MM.1S (cell line): ENCODE results near the gene SLC35E2B.

ENCODE experiments used
- DNase-seq: peaks from one replicate; pipeline ENCODE4 v3.0.0-alpha.2; 2015
- H2AFZ ChIP-seq: fragments of 300-600 bp; sonication (generic); 2 replicates; pipeline ENCODE4 v1.6.0; 2016; ENCODE audit warnings: antibody characterized with exemption, low read length
- H3F3A ChIP-seq: fragments of 300-600 bp; sonication (generic); 2 replicates; pipeline ENCODE4 v1.6.1; 2016; ENCODE audit warnings: mild to moderate bottlenecking, antibody characterized with exemption, low read length, moderate library complexity, mixed read lengths; ENCODE audit not compliant: insufficient read depth
- H3K27ac ChIP-seq: fragments of 300-600 bp; sonication (generic); 2 replicates; pipeline ENCODE4 v1.5.1; 2016; ENCODE audit warnings: mild to moderate bottlenecking, low read length
- H3K27me3 ChIP-seq: fragments of 300-600 bp; sonication (generic); replicated peaks from 2 replicates; pipeline ENCODE4 v1.6.0; 2016; ENCODE audit warnings: low read length; ENCODE audit not compliant: insufficient read depth
- H3K36me3 ChIP-seq: fragments of 300-600 bp; sonication (generic); replicated peaks from 2 replicates; pipeline ENCODE4 v1.6.1; 2016; ENCODE audit warnings: mild to moderate bottlenecking, low read length, mixed read lengths; ENCODE audit not compliant: insufficient read depth
- H3K4me1 ChIP-seq: fragments of 300-600 bp; sonication (generic); 2 replicates; pipeline ENCODE4 v1.6.1; 2016; ENCODE audit warnings: low read length, mixed read lengths
- H3K4me2 ChIP-seq: fragments of 300-600 bp; sonication (generic); 2 replicates; pipeline ENCODE4 v1.6.0; 2016; ENCODE audit warnings: low read depth, low read length
- H3K4me3 ChIP-seq: fragments of 300-600 bp; sonication (generic); 2 replicates; pipeline ENCODE4 v1.5.1; 2016; ENCODE audit warnings: low read length, mixed read lengths
- H3K79me2 ChIP-seq: fragments of 300-600 bp; sonication (generic); 2 replicates; pipeline ENCODE4 v1.6.1; 2016; ENCODE audit warnings: mixed run types, low read length, mixed read lengths
- H3K9ac ChIP-seq: fragments of 300-600 bp; sonication (generic); 2 replicates; pipeline ENCODE4 v1.6.1; 2016; ENCODE audit warnings: low read length, mixed read lengths
- H3K9me2 ChIP-seq: fragments of 300-600 bp; sonication (generic); replicated peaks from 2 replicates; pipeline ENCODE4 v1.6.1; 2016; ENCODE audit warnings: mild to moderate bottlenecking, low read length, mixed read lengths; ENCODE audit not compliant: insufficient read depth
- H3K9me3 ChIP-seq: fragments of 300-600 bp; sonication (generic); replicated peaks from 2 replicates; pipeline ENCODE4 v1.6.1; 2016; ENCODE audit warnings: mild to moderate bottlenecking, low read length, mixed read lengths; ENCODE audit not compliant: insufficient read depth
- H4K20me1 ChIP-seq: fragments of 300-600 bp; sonication (generic); 2 replicates; pipeline ENCODE4 v1.6.1; 2016; ENCODE audit warnings: mild to moderate bottlenecking, low read length, moderate library complexity, mixed read lengths; ENCODE audit not compliant: insufficient read depth
- EZH2 ChIP-seq: fragments of 300-600 bp; sonication (generic); optimal IDR thresholded peaks from 2 replicates; pipeline ENCODE3; 2017; ENCODE audit warnings: low read depth, mild to moderate bottlenecking, antibody characterized with exemption, low read length, mixed read lengths
- EZH2phosphoT487 ChIP-seq: fragments of 300-600 bp; sonication (generic); IDR thresholded peaks from 2 replicates; pipeline ENCODE4 v1.6.1; 2018; ENCODE audit warnings: antibody characterized with exemption, low read length
- TF ChIP-seq, protein P1 (sequence below): fragments of 300-600 bp; sonication (generic); IDR thresholded peaks from 2 replicates; pipeline ENCODE4 v1.5.1; 2016; ENCODE audit warnings: antibody characterized with exemption, low read length, mixed read lengths

Gene SLC35E2B

GRCh38 chr1:1631782-1632420, 60.7 kb downstream of the SLC35E2B start, which contains the start of gene MMP23B:
TSS of gene MMP23B (plus strand) at chr1:1632173. CDS start at chr1:1632219, 46 bp downstream.
- H4K20me1 ChIP-seq, result no peaks in the 10 kb centered on the region
- no peaks in the 10 kb centered on the region for H3K9me3 ChIP-seq
- no peak within 1 kb of the TSS for H3K9ac ChIP-seq
- TF ChIP-seq EZH2 (no peak), EZH2phosphoT487 (no peak)
- TF ChIP-seq, protein P1, sequence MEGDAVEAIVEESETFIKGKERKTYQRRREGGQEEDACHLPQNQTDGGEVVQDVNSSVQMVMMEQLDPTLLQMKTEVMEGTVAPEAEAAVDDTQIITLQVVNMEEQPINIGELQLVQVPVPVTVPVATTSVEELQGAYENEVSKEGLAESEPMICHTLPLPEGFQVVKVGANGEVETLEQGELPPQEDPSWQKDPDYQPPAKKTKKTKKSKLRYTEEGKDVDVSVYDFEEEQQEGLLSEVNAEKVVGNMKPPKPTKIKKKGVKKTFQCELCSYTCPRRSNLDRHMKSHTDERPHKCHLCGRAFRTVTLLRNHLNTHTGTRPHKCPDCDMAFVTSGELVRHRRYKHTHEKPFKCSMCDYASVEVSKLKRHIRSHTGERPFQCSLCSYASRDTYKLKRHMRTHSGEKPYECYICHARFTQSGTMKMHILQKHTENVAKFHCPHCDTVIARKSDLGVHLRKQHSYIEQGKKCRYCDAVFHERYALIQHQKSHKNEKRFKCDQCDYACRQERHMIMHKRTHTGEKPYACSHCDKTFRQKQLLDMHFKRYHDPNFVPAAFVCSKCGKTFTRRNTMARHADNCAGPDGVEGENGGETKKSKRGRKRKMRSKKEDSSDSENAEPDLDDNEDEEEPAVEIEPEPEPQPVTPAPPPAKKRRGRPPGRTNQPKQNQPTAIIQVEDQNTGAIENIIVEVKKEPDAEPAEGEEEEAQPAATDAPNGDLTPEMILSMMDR, result no peak
- H3K4me2 ChIP-seq, result no peak within 1 kb of the TSS
- H3K27ac ChIP-seq, result no peak within 1 kb of the TSS
- H3K79me2 ChIP-seq, result no peaks in the 10 kb centered on the region
- H3K9me2 ChIP-seq, result no peaks in the 10 kb centered on the region
- peaks cover 13% of the 10 kb centered on the region for H3K27me3 ChIP-seq
- no peak for DNase-seq
- peaks cover 4% of the 10 kb centered on the region; the same call in 1 of the 2 replicates for H3K4me1 ChIP-seq
- H3K4me3 ChIP-seq, result no peak within 1 kb of the TSS
- H2AFZ ChIP-seq, result no peak within 1 kb of the TSS
- H3K36me3 ChIP-seq, result no peaks in the 10 kb centered on the region
- H3F3A ChIP-seq, result no peaks in the 10 kb centered on the region

- Histone ChIP-seq H3K36me3 (no peaks in the 10 kb centered on the region), H2AFZ (0 out of 2 replicates have a peak overlapping the region, but pooled peaks have one; percentile 77), H3K4me2 (peak overlapping the region; percentile 81), H3K9ac (peak overlapping the region; percentile 42; the same call in 1 of the 2 replicates), H3K27ac (no peak overlapping the region), H3F3A (no peaks in the 10 kb centered on the region), H3K4me1 (peaks cover 4% of the 10 kb centered on the region; the same call in 1 of the 2 replicates), H4K20me1 (no peaks in the 10 kb centered on the region), H3K9me3 (no peaks in the 10 kb centered on the region), H3K79me2 (no peaks in the 10 kb centered on the region), H3K9me2 (no peaks in the 10 kb centered on the region), H3K4me3 (peak overlapping the region; percentile 44; the same call in 1 of the 2 replicates), H3K27me3 (peaks cover 13% of the 10 kb centered on the region)
- no peak for DNase-seq
- TF ChIP-seq, protein P1, result no peak
- TF ChIP-seq EZH2, result no peak
- TF ChIP-seq EZH2phosphoT487, result no peak
These were observed 61.4 kb downstream of the SLC35E2B start for GRCh38 chr1:1630965-1631781.

GRCh38 chr1:1630191-1630964, 62.2 kb downstream of the SLC35E2B start:
- no peaks in the 10 kb centered on the region for H3K36me3 ChIP-seq
- peak overlapping the region; percentile 44 for H3K4me3 ChIP-seq
- H3K9me3 ChIP-seq, result no peaks in the 10 kb centered on the region
- no peaks in the 10 kb centered on the region for H3F3A ChIP-seq
- H3K79me2 ChIP-seq, result no peaks in the 10 kb centered on the region
- peak overlapping the region; percentile 42; the same call in 1 of the 2 replicates for H3K9ac ChIP-seq
- DNase-seq, result peak; percentile 93
- H3K27me3 ChIP-seq, result peaks cover 13% of the 10 kb centered on the region
- no peaks in the 10 kb centered on the region for H3K9me2 ChIP-seq
- no peak overlapping the region for H3K27ac ChIP-seq
- peak overlapping the region; percentile 77 for H2AFZ ChIP-seq
- peaks cover 4% of the 10 kb centered on the region; the same call in 1 of the 2 replicates for H3K4me1 ChIP-seq
- no peaks in the 10 kb centered on the region for H4K20me1 ChIP-seq
- peak overlapping the region; percentile 81 for H3K4me2 ChIP-seq
- TF ChIP-seq EZH2phosphoT487 (no peak), EZH2 (no peak)
- TF ChIP-seq, protein P1, result no peak
